ENCODE data around the gene CASP6.

Gene CASP6

DNA sequence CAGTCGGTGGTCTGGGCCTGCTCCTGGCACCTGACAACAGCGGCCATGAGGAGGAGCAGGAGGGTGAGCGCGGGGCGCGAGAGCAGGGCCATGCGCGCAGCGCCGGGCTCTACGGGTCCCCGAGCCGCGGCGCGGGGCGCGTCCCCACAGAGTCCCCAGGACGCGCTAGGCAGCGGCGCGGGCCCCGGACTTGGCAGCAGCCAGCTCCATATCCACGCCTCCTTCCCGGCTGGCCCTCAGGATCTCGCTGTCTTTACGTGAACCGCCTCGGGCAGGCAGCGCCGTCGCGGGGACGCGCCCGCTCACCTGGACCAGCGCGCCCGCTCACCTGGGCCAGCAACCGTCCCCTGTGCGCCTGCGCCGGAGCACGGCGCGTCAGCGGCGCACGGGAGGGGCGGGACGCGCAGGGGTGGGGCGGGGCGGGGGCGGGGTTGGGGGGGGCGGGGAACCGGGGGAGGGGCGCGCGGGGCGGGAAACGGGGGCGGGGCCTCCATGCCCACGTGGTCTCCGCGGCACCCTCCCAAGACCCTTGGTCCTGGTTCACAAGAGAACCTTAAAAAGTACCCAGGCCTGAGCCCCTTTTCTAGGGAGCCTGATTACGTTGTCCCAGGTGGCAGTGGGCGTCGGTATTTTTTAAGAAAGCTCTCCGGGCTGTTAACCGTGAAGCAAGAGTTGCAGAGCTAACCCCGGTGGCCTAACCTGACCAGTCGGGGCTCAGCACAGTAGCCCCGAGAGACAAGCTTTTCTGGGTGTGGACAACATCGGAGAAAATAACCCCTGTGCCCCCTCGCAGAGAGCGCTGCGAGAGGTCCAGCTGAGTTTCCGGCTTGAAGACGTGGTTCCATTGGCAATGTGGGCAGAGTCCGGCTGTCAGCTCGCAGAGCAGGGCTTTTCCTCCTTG lies 26.7 kb upstream of the CASP6 start, which contains the start of gene PLA2G12A:
TSS of gene PLA2G12A (minus strand) at position 353 of the 901 bp plus-strand sequence. CDS start at position 92, 261 bp downstream.
- peak; percentile 71 to 89 for DNase-seq (ENCODE audit: low spot score in 2 of 2)
- peaks cover 5% of the 10 kb centered on the region for H3K4me1 Mint-ChIP-seq

DNA sequence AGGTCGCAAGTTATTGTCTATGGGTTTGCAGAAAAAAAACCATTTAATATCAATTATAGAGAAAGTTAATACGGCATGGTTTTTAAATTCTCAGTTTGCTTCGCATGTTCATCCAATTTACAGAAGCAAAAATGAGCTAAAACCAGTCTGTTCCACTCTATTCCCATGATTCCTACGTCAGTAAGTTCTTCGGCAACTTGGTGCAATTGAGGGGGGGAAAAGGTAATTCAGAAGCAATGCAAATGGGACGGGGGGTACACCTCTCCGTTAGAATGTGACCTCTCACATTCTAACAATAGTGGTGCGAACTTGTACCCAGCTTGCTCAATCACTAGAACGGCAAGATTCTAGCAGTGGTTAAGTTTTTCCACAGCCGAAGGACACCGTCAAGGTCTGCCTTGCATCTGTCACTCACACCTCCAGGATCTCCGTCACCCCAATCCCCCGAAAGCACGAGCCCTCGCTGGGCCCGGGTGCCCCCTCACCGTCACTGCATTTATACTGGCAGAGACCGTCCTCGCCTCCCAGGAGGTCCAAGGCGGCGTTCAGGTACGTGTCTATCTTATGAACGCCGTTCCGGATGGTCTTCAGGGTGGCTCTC lies 26.0 kb upstream of the CASP6 start:
- no peaks in the 10 kb centered on the region for H3K36me3 Mint-ChIP-seq
- H3K4me1 Mint-ChIP-seq: peaks cover 5% of the 10 kb centered on the region
- H3K27ac Mint-ChIP-seq: no peak overlapping the region
- H3K9me3 Mint-ChIP-seq: no peaks in the 10 kb centered on the region
- peak overlapping the region; percentile 75 for H3K4me3 Mint-ChIP-seq
- DNase-seq (ENCODE audit: low spot score in 2 of 2): no peak
- ATAC-seq: no peak

More for the DNA sequence above, 26.7 kb upstream of the CASP6 start, which contains the start of gene PLA2G12A:
- Mint-ChIP-seq H3K9me3 (no peaks in the 10 kb centered on the region), H3K4me3 (peak within 1 kb of the TSS; percentile 75), H3K36me3 (no peaks in the 10 kb centered on the region), H3K27ac (peak within 1 kb of the TSS; percentile 33)
- ATAC-seq: peak; percentile 94

DNA sequence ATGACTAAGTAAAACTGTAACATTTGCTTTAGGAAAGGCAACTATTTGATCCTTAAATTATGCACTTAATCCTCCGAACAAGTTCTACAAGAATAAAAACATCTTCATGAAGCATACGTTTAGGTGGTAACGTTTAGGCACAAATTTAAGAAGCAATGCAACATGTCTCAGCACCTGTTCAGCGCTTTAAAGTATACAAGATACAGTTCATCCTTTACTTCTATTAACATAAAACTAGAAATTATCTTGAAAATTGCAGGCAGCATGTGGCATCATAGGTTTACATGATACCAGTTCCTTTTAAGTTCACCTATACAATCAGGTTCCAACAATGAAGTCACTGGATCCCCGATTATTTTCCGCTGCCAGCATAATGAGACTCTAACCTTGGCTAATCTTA lies 25.1 kb upstream of the CASP6 start:
- Mint-ChIP-seq H3K36me3 (no peaks in the 10 kb centered on the region), H3K9me3 (no peaks in the 10 kb centered on the region), H3K4me3 (peak overlapping the region; percentile 75), H3K27ac (no peak overlapping the region), H3K4me1 (peaks cover 5% of the 10 kb centered on the region)
- ATAC-seq (no peak), DNase-seq (ENCODE audit: low spot score in 2 of 2) (no peak)

DNA sequence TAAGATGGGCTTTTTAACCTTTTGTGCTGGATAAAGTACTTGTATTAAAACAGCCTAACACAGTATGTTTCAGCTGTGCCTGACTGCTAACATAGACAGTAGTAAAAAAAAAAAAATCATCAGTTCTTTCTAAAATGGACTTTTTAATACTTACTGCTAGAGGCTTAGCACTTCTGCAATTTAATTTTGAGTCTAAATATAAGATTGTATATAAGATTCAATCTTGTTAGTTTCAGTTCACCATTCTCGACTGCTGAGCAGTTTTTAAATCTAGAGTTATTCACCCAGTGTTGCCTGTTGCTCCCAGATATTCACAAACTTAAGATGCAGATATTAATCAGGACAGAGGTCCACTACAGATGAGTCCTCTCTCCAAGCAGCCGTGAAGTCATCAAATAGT lies 19.9 kb upstream of the CASP6 start:
- H3K27ac Mint-ChIP-seq: no peak overlapping the region
- H3K9me3 Mint-ChIP-seq: no peaks in the 10 kb centered on the region
- DNase-seq (ENCODE audit: low spot score in 2 of 2) (no peak), ATAC-seq (no peak)
- H3K4me3 Mint-ChIP-seq: no peak overlapping the region
- H3K4me1 Mint-ChIP-seq: peaks cover 9% of the 10 kb centered on the region
- H3K36me3 Mint-ChIP-seq: no peaks in the 10 kb centered on the region

DNA sequence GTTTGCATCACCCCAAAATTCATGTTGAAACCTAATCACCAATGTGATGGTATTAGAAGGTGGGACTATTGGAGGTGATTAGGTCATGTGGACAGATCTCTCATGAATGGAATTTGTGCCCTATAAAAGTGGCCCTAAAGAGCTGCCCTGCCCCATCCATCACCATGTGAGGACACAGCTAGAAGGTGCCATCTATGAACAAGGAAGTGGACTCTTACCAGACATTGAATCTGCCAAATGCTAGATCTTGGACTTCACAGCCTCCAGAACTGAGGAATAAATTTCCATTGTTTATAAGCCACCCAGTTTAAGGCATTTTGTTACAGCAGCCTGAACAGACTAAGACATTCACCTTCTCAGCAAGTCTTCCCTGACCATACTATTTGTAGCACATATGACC lies 19.1 kb upstream of the CASP6 start:
- Mint-ChIP-seq H3K36me3 (peaks cover under 1% of the 10 kb centered on the region), H3K27ac (no peak overlapping the region), H3K4me1 (peaks cover 5% of the 10 kb centered on the region), H3K4me3 (no peak overlapping the region), H3K9me3 (no peaks in the 10 kb centered on the region)
- no peak for ATAC-seq
- no peak for DNase-seq (ENCODE audit: low spot score in 2 of 2)

DNA sequence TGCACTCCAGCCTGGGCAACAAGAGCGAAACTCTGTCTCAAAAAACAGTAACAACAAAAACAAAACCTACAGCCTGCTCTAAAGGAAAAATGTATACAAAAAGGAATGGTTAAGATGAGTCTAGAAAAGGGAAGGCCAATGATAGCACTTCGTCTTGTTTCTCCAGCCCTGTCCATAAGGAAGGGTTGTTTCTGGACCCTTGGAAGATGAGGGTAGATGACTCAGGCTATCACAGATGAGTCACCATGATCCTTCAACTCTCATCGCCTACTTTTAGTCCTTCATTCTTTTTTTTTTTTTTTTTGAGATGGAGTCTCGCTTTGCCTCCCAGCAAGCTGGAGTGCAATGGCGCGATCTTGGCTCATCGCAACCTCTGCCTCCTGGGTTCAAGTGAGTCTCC lies 17.8 kb upstream of the CASP6 start:
- Mint-ChIP-seq H3K4me3 (no peak overlapping the region), H3K36me3 (peaks cover 12% of the 10 kb centered on the region), H3K9me3 (no peaks in the 10 kb centered on the region), H3K27ac (no peak overlapping the region), H3K4me1 (peaks cover 5% of the 10 kb centered on the region)
- ATAC-seq (no peak), DNase-seq (ENCODE audit: low spot score in 2 of 2) (no peak)

DNA sequence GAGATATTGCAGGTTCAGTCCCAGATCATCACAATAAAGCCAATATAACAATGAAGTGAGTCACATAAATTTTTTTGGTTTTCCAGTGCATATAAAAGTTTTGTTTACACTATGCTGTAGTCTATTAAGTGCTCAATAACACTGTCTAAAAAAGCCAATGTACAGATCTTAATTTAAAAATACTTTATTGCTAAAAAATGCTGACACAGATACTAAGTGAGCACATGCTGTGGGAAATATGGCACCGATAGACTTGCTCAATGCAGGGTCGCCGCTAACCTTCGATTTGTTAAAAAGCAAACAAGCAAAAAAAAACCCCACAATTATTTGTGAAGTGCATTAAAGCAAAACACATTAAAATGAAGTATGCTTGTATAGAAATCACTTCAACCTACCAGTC lies 16.4 kb upstream of the CASP6 start:
- peaks cover 5% of the 10 kb centered on the region for H3K4me1 Mint-ChIP-seq
- no peak for ATAC-seq
- no peak overlapping the region for H3K4me3 Mint-ChIP-seq
- peaks cover 17% of the 10 kb centered on the region for H3K36me3 Mint-ChIP-seq
- H3K27ac Mint-ChIP-seq: no peak overlapping the region
- H3K9me3 Mint-ChIP-seq: no peaks in the 10 kb centered on the region
- DNase-seq (ENCODE audit: low spot score in 2 of 2): no peak

DNA sequence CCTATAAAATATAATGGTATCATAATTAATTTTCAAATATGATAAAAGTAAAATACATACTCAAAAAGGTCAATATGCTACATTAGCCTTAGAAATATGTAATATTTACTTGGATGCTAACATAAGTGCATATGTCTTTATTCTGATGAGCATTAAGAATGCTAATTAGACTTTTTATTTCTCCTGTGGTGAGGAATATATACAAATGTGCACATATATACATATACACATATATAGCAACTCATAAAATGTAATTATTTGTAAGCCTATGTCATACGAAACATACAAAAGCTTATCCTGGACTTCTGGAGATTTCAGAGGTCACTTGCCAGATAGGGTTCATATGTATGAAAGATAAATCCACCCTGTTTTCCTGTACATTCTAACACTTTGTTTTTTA lies 15.5 kb upstream of the CASP6 start:
- H3K4me1 Mint-ChIP-seq: peaks cover 5% of the 10 kb centered on the region
- no peaks in the 10 kb centered on the region for H3K9me3 Mint-ChIP-seq
- peaks cover 26% of the 10 kb centered on the region for H3K36me3 Mint-ChIP-seq
- ATAC-seq: no peak
- H3K4me3 Mint-ChIP-seq: no peak overlapping the region
- H3K27ac Mint-ChIP-seq: no peak overlapping the region
- no peak for DNase-seq (ENCODE audit: low spot score in 2 of 2)

DNA sequence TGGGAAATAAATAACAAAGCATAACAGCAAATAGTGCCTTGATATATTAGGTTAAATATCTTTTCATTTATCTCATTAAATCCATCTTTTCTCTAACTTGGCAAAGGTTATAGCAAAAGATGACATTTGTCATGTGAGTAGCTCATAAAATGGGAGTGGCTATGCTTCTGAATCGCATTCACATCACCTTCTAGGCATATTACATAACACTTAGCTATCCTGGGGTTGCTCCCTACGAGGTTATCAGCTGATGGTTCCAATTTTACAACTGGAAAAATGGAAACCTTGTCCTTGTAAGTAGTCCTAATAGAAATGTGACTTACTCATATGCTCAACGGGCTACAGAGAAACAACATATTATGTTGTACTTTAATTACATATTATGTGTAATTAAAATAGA lies 10.3 kb upstream of the CASP6 start:
- H3K27ac Mint-ChIP-seq: no peak overlapping the region

DNA sequence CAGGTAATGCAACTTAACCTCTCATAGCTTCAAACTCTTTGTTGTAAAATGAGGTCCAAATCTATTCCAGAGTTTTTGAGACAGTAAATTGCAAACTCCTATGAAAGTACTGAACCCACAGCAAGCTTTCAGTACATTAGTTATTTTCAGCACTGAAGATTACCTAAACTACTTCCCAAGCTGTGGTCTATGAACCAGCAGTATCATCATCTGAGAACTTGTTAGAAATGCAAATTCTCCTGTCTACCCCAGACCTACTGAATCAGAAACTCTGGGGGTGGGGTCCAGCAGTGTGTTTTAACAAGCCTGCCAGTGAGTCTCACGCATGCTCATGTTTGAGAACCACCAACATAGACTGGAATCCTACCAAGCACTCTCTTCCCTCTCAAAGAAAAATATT lies 5.7 kb upstream of the CASP6 start:
- ATAC-seq (no peak), DNase-seq (ENCODE audit: low spot score in 2 of 2) (no peak)
- H3K27ac Mint-ChIP-seq: no peak overlapping the region
- no peak overlapping the region for H3K4me3 Mint-ChIP-seq
- peaks cover 11% of the 10 kb centered on the region for H3K36me3 Mint-ChIP-seq
- H3K4me1 Mint-ChIP-seq: no peaks in the 10 kb centered on the region
- no peaks in the 10 kb centered on the region for H3K9me3 Mint-ChIP-seq

More for the DNA sequence above, 10.3 kb upstream of the CASP6 start:
- no peak for DNase-seq (ENCODE audit: low spot score in 2 of 2)
- H3K4me3 Mint-ChIP-seq: no peak overlapping the region
- ATAC-seq: no peak
- no peaks in the 10 kb centered on the region for H3K9me3 Mint-ChIP-seq
- no peaks in the 10 kb centered on the region for H3K4me1 Mint-ChIP-seq
- peaks cover 34% of the 10 kb centered on the region for H3K36me3 Mint-ChIP-seq

DNA sequence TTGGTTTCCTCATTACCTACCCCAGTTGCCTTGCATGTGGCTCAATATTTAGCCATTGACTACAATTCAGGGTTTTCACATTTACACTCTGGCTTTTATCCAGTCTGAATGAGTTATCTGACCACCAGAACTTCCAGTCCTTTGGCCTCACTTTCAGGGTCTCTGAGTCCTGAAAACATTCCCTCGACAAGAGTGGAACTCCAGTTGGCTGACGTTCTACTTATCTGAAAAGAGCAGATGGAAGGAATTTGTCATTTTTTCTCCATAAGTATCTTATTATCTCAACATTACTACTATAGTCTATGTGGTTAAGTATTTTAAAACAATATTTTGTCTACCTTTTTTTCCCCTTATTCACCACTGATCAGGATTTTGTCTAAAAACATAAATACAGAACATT lies 5.2 kb upstream of the CASP6 start:
- Mint-ChIP-seq H3K4me1 (no peaks in the 10 kb centered on the region), H3K27ac (no peak overlapping the region), H3K36me3 (peaks cover 9% of the 10 kb centered on the region), H3K9me3 (no peaks in the 10 kb centered on the region), H3K4me3 (no peak overlapping the region)
- ATAC-seq (no peak), DNase-seq (ENCODE audit: low spot score in 2 of 2) (no peak)

DNA sequence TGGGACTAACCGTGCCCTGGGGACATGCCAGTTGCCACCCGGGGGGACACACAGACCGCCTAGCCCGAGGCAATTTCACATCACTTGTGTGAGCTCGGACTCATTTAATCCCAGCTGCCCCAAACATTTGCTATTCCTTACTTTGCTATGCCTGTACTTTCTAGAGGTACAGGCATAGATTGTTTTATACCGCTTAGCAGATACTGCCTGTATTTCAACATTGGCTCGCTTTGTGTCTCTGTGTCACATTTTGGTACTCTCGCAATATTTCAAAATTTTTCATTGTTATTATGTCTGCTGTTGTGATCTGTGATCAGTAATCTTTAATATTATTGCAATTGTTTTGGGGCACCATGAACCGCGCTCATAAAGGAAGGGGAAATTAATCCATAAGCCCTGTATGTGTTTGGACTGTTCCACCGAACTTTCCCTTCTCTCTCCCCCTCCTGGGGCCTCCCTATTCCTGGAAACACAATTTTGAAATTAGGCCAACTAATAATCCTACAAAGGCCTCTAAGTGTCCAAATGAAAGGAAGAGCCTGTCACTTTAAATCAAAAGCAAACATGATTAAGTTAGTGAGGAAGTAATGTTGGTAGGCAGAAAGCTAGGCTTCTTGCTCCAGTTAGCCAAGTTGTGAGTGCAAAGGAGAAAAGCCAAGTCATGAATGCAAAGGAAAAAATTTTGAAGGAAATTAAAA lies 568 bp upstream of the CASP6 start:
- no peak for DNase-seq (ENCODE audit: low spot score in 2 of 2)

DNA sequence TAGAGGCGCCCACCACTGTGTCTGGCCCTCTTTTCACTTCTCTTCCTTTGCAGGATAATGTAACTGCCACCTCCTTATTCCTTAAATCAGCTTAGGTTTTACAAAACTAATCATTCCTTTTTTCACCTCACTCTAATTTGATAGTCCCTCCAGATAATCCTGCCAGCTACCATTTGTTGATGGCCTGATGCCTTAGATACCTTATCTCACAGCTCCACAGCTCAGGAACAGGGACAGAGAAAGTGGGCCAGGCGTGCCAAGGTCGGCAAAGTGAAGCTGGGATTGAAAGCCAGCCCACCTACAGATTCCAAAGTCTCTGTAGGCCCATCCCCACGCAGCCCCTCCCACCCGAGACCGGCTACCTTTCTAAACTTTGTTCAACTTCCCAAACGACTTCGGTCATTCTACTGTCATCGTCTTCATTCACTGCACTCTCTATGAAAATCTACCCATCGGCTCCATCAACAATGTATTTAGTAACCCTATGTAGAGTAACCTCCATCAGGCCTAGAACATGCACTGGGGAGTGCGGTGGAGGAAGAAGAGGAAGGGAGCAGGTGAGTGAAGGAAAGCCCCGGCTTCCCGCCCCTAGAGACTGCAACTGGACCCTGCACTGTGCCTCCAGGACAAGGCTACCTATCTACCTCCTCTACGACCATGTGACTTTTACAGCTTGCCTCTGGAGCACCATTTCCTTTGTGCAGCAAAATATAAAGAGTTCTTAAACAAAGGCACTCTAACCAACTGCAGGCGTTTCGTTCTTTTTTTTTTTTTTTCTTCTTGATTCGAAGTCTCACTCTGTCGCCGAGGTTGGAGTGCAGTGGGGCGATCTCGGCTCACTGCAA lies 1.5 kb downstream of the CASP6 start:
- ATAC-seq: no peak

More for the DNA sequence above, 568 bp upstream of the CASP6 start:
- Mint-ChIP-seq H3K4me3 (peak overlapping the region; percentile 92), H3K36me3 (peaks cover 4% of the 10 kb centered on the region), H3K27ac (peak overlapping the region; percentile 93), H3K9me3 (no peaks in the 10 kb centered on the region), H3K4me1 (peaks cover 21% of the 10 kb centered on the region)
- ATAC-seq: no peak

DNA sequence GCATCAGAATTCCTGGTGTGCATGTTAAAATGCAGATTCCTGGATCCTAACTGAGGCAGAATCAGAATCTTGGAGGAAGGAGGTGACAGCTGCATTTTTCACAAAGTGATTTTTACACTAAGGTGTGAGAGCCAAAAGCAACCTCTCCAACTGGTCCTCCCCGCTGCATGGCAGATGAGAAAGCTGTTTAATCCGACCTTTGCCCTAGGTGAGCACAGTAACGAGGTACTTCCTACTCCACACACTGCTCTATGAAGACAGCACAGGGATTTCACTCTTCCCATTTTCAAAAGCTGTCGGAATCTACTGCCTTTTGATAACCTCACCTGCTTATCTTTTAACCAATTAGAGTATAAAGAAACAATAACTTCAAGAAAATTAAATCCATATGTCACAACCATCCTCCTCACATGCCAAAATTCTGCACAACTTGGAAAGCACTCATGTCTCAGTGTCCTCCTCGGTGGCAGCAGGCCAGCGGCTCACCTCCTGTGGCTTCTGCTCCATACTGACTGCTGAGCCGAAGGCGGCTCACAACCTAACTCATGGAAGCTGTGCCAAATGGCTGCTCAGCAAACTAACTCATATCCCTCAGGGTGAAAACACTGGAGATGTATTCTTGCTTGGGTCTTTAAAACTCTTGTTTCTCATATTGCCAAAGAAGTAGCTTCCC lies 3.6 kb downstream of the CASP6 start:
- Mint-ChIP-seq H3K9me3 (no peaks in the 10 kb centered on the region), H3K4me3 (no peak overlapping the region), H3K4me1 (peaks cover 27% of the 10 kb centered on the region), H3K36me3 (peaks cover 16% of the 10 kb centered on the region), H3K27ac (no peak overlapping the region)
- no peak for DNase-seq (ENCODE audit: low spot score in 2 of 2)
- ATAC-seq: no peak

More for the DNA sequence above, 1.5 kb downstream of the CASP6 start:
- Mint-ChIP-seq H3K9me3 (no peaks in the 10 kb centered on the region), H3K4me1 (peaks cover 27% of the 10 kb centered on the region), H3K27ac (peak overlapping the region; percentile 93), H3K36me3 (peaks cover 16% of the 10 kb centered on the region), H3K4me3 (peak overlapping the region; percentile 92)
- DNase-seq (ENCODE audit: low spot score in 2 of 2): no peak
